Gastroesophageal sphincter (tissue), 3 donors: ENCODE measurements around the gene NOL6.
"Not testable (repeated sequence)": the region's sequence is repeated elsewhere in the genome, so short reads cannot be mapped to it uniquely, and the experiment has no call there.

ENCODE experiments used
- CTCF ChIP-seq, 4 experiments: fragments of 200-600 bp in 2 of 4; fragments of 450-650 bp in 2 of 4; sonication (generic) in 1 of 4; IDR thresholded peaks; one replicate each; pipeline ENCODE4 v1.5.1; 2017 to 2019; ENCODE audit warnings: antibody characterized with exemption in 4 of 4, mild to moderate bottlenecking in 2 of 4, moderate library complexity in 2 of 4
- EP300 ChIP-seq: sonication (generic); formaldehyde crosslinking; IDR thresholded peaks from one replicate; pipeline ENCODE4 v1.6.1; 2017; ENCODE audit warnings: antibody characterized with exemption, mild to moderate bottlenecking
- POLR2A ChIP-seq, 2 donors: fragments of 450-650 bp; IDR thresholded peaks; one replicate each; pipeline ENCODE4 v1.6.1; 2017; ENCODE audit warnings: antibody characterized with exemption in 2 of 2, mild to moderate bottlenecking in 2 of 2, moderate library complexity in 1 of 2
- POLR2AphosphoS5 ChIP-seq: sonication (generic); formaldehyde crosslinking; IDR thresholded peaks from one replicate; pipeline ENCODE4 v1.6.1; 2017; ENCODE audit warnings: antibody characterized with exemption

- TF ChIP-seq CTCF (IDR thresholded peaks at IDR 0.05); POLR2AphosphoS5; POLR2A (IDR thresholded peaks at IDR 0.05); EP300: not testable (repeated sequence)
Observed at GRCh38 chr9:33485312-33485711, 11.6 kb upstream of the NOL6 start.
